ENCODE measurements around the gene USP8. TPM values are rescaled to one million over a fixed set of nuclear protein-coding genes. Genes with fewer than 3 reads are reported as not detected.
A peak's percentile ranks its signal among the peaks of the same experiment; 100 is the strongest.

Gene USP8
- total and polyA plus RNA-seq, 2 donors (not counting 1 experiment from before 2014, with no cell fraction given), result 25.7 to 126 TPM

- H3K9me3 ChIP-seq (ENCODE audit: control extremely low read depth in 1 of 3, control insufficient read depth in 2 of 3, insufficient read depth in 1 of 3, low read length in 2 of 3), result no peaks in the 10 kb centered on the region
- Mint-ChIP-seq H3K4me1 (peaks cover 30% of the 10 kb centered on the region), H3K27me3 (no peaks in the 10 kb centered on the region), H3K4me3 (no peak overlapping the region), H3K9me3 (ENCODE audit: insufficient read depth) (no peaks in the 10 kb centered on the region), H3K27ac (peak overlapping the region; percentile 51)
- H3K27ac ChIP-seq (ENCODE audit: low read length in 2 of 2), result peak overlapping the region in 1 of 2 donors; percentile 68
- no peak overlapping the region for H3K4me2 ChIP-seq (replicated peaks; ENCODE audit: low read depth, low read length, poor library complexity, severe bottlenecking)
- WGBS (ENCODE audit: insufficient coverage), result 88% methylated on average over 1 of the region's 2 CpGs
- intact Hi-C loops (cut with micrococcal nuclease), result no loop called here
- ATAC-seq (ENCODE audit: low read depth), result no peak
- no peak overlapping the region for H2AFZ ChIP-seq (ENCODE audit: insufficient read depth, low read depth, low read length, poor library complexity, severe bottlenecking)
- peaks cover 2 to 3% of the 10 kb centered on the region in 2 donors for H3K4me1 ChIP-seq (ENCODE audit: control insufficient read depth in 2 of 2, insufficient read depth in 2 of 2, low read length in 2 of 2)
- ChIA-PET CTCF (no interaction called here), POLR2A (no interaction called here)
- H3K27me3 ChIP-seq (replicated peaks in 1 of 4; ENCODE audit: control extremely low read depth in 1 of 4, control insufficient read depth in 3 of 4, insufficient read depth in 4 of 4, low read length in 3 of 4), result no peaks in the 10 kb centered on the region
- H3K36me3 ChIP-seq (replicated peaks in 1 of 2; ENCODE audit: control extremely low read depth in 1 of 2, control insufficient read depth in 1 of 2, extremely low read depth in 1 of 2, insufficient read depth in 2 of 2, low read length in 1 of 2), result peaks cover 4 to 28% of the 10 kb centered on the region in 2 experiments
- no peak overlapping the region for H3K4me3 ChIP-seq (ENCODE audit: control extremely low read depth in 1 of 5, extremely low read depth in 1 of 5, insufficient read depth in 1 of 5, low read depth in 2 of 5, low read length in 4 of 5)
- no peak overlapping the region for H3K9ac ChIP-seq (ENCODE audit: low read length)
- peaks cover 97% of the 10 kb centered on the region for H3K79me2 ChIP-seq (ENCODE audit: control insufficient read depth, insufficient read depth, low read length)
- TF ChIP-seq EZH2 (IDR thresholded peaks at IDR 0.05; ENCODE audit: borderline replicate concordance, insufficient read depth, low read depth, low read length, poor library complexity, severe bottlenecking) (no peak), CTCF (IDR thresholded peaks at IDR 0.05) (no peak)
- peaks cover 41% of the 10 kb centered on the region for H4K20me1 ChIP-seq (ENCODE audit: control insufficient read depth, insufficient read depth, low read length, poor library complexity, severe bottlenecking)
- DNase-seq, result no peak
Observed at GRCh38 chr15:50435772-50436171, 11.6 kb downstream of the USP8 start.

GRCh38 chr15:50438251-50438650, 14.0 kb downstream of the USP8 start:
- no peaks in the 10 kb centered on the region for H3K27me3 ChIP-seq (replicated peaks in 1 of 4; ENCODE audit: control extremely low read depth in 1 of 4, control insufficient read depth in 3 of 4, insufficient read depth in 4 of 4, low read length in 3 of 4)
- no peaks in the 10 kb centered on the region for H3K9me3 ChIP-seq (ENCODE audit: control extremely low read depth in 1 of 3, control insufficient read depth in 2 of 3, insufficient read depth in 1 of 3, low read length in 2 of 3)
- H2AFZ ChIP-seq (ENCODE audit: insufficient read depth, low read depth, low read length, poor library complexity, severe bottlenecking), result no peak overlapping the region
- H3K4me1 ChIP-seq (ENCODE audit: control insufficient read depth in 2 of 2, insufficient read depth in 2 of 2, low read length in 2 of 2), result peaks cover 0 to 3% of the 10 kb centered on the region in 2 donors
- H3K4me3 Mint-ChIP-seq, result no peak overlapping the region
- TF ChIP-seq EZH2 (IDR thresholded peaks at IDR 0.05; ENCODE audit: borderline replicate concordance, insufficient read depth, low read depth, low read length, poor library complexity, severe bottlenecking), result no peak
- no peak for TF ChIP-seq CTCF (IDR thresholded peaks at IDR 0.05)
- peaks cover 7 to 33% of the 10 kb centered on the region in 2 experiments for H3K36me3 ChIP-seq (replicated peaks in 1 of 2; ENCODE audit: control extremely low read depth in 1 of 2, control insufficient read depth in 1 of 2, extremely low read depth in 1 of 2, insufficient read depth in 2 of 2, low read length in 1 of 2)
- H3K4me2 ChIP-seq (replicated peaks; ENCODE audit: low read depth, low read length, poor library complexity, severe bottlenecking), result no peak overlapping the region
- ChIA-PET CTCF (no interaction called here), POLR2A (no interaction called here)
- intact Hi-C loops (cut with micrococcal nuclease), result no loop called here
- peaks cover 94% of the 10 kb centered on the region for H3K79me2 ChIP-seq (ENCODE audit: control insufficient read depth, insufficient read depth, low read length)
- H3K27ac ChIP-seq (ENCODE audit: low read length in 2 of 2), result no peak overlapping the region
- no peak overlapping the region for H3K27ac Mint-ChIP-seq
- ATAC-seq (ENCODE audit: low read depth) (no peak), DNase-seq (no peak)
- no peaks in the 10 kb centered on the region for H3K27me3 Mint-ChIP-seq
- WGBS (ENCODE audit: insufficient coverage), result 100% methylated on average over 6 of the region's 8 CpGs
- H4K20me1 ChIP-seq (ENCODE audit: control insufficient read depth, insufficient read depth, low read length, poor library complexity, severe bottlenecking), result peaks cover 26% of the 10 kb centered on the region
- no peak overlapping the region for H3K9ac ChIP-seq (ENCODE audit: low read length)
- H3K4me3 ChIP-seq (ENCODE audit: control extremely low read depth in 1 of 5, extremely low read depth in 1 of 5, insufficient read depth in 1 of 5, low read depth in 2 of 5, low read length in 4 of 5), result no peak overlapping the region
- H3K4me1 Mint-ChIP-seq, result peaks cover 19% of the 10 kb centered on the region
- no peaks in the 10 kb centered on the region for H3K9me3 Mint-ChIP-seq (ENCODE audit: insufficient read depth)

All from B cell (primary cell).